Measurements from ENCODE around the gene COL19A1.

The COL19A1 gene

GRCh38 chr6:70062010-70062409, 195.7 kb downstream of the COL19A1 start:
- no peak for DNase-seq

DNA sequence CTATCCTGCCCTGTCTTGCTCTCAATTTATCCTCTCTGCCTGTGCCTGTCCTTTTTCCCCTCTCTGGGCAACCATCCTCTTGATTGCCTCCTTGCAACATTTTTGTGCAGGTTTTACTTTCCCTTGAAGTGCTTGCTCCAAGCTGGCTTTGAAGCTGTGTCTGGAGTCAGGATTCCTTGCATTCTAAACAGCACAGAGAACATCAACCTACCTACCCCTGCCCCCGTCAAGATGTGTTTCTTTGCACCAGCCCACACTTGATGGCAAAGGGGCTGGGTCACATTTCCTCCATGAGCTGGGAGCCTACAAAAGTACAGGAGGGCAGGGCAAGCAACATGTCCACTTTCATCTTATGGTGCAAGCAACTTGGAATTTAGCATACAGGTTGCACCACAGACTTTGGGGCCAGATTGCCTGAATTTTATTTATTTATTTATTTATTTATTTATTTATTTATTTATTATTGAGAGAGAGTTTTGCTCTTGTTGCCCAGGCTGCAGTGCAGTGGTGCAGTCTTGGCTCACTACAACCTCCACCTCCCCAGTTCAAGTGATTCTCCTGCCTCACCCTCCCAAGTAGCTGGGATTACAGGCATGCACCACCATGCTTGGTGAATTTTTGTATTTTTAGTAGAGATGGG, 206.3 kb downstream of the COL19A1 start:
- no peak for DNase-seq

DNA sequence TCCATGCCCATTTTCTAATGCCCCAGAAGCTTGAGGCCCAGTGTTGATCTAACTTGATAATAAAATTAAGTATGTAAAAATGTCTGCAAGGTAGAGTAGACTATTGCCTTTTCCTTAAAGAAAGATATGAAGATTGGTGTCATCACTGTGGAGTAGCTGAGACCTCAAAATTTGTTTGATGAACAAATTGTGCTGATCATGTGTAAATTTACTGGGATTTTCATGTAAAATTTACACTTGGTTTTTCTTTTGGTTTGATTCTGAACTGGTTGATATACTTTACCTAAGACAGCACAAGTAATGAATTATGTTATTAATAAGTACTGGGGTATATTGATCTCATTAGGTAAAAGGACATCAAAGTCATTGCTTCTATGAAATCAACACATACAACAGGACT, 207.3 kb downstream of the COL19A1 start:
- DNase-seq, result no peak

DNA sequence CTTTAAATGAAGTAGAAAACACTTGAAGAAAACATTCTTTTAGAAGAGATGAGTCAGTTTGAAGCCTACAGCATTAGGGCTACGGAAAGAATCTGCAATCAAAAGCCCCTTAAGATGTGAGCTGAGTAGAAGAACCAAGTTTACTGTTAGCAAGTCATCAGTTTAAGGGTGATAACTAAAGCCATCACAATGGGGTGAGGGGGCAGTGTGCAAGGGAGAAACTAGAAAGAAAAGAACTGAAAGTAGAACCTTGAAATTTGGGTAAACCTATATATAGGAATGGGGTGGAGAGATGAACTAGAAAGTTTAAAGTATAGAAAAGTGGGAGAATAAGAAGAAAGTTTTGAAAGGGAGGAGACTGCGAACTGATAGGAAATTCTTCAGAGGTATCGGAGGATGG, 212.9 kb downstream of the COL19A1 start:
- DNase-seq, result no peak

DNA sequence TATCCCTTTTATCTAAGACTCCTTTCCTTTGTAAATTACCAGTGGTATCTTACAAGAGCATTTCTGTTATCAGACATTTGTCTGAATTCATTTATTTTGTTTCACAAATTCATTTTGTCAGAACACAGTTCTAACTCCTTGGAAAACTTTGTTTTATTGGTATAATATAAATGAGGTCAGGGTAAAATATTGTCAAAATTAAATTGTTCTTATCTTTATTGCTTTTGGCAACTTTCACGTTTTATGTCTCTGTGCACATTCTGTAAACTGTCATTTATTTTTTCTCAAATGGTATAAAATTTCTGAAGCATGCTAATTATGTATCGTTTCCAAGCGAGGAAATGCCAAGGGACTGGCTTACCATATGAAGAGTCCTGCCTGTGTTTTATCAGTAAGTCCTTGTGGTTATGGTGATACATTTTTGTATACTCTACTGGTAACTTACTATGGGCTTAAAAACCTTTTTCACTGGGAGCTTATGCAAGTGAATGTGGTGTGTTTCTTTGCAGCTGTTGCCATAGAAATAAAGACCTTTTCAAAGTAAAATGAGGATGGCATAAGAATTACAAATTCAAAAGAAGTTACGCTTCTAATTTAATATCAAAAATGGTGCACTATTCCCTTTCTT, 214.2 kb downstream of the COL19A1 start:
- DNase-seq, result no peak

GRCh38 chr6:70082830-70083229, 216.5 kb downstream of the COL19A1 start:
- DNase-seq, result no peak

DNA sequence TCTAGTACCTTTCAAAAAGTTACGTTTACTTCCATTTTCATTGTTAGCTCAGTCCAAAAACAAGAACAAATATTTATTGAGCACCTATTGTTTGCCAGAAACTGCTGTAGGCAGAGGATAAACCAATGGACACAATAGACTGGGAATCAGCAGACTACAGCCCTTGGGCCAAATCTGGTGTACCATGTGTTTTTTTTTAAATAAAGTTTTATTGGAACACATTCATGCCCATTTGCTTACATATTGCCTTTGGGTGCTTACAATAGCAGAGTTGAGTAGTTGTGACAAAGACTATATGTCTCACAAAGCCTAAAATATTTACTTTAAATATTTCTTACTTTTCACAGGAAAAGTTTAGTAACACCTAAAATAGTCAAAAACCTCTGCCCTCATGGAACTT, 220.4 kb downstream of the COL19A1 start:
- DNase-seq, result no peak

- no peak for DNase-seq
Measured at GRCh38 chr6:70094156-70094555, 227.8 kb downstream of the COL19A1 start.

DNA sequence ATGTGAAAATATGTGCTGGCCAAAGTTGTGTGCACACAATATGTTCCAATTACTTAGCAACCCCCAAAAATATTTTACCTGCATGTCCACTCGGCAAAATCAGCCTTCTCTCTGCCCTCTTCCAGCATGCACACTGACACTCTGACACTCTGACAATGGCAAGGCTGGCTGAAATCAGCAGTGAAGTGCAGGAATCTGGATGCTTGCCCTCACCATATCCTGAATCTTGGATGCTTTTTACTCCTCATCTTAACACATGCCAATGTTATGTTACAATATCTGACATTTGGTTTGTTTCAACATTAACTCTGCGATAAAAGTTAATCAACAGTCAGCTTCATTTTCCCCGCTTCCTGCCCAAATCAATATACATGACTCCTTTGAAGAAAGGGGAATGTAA, 233.4 kb downstream of the COL19A1 start:
- DNase-seq, result no peak

DNA sequence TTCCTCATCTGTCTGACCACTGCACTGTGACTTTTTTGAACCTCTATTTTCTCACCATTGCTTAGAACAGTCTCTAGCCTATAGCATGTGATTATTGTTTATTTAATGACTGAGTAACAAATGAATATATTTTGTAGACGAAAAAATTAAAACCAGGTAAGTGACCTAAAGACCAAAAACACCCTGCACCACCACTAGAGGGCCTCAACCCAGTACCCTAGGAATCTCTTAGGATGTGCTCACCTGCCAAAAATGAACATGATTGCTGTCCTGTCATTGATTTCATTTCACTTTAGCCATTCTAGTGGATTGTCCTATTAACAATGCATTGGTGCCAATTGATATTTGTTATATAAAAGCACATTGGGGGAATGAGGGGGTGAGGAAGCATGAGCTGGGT, 237.4 kb downstream of the COL19A1 start:
- DNase-seq, result no peak

DNA sequence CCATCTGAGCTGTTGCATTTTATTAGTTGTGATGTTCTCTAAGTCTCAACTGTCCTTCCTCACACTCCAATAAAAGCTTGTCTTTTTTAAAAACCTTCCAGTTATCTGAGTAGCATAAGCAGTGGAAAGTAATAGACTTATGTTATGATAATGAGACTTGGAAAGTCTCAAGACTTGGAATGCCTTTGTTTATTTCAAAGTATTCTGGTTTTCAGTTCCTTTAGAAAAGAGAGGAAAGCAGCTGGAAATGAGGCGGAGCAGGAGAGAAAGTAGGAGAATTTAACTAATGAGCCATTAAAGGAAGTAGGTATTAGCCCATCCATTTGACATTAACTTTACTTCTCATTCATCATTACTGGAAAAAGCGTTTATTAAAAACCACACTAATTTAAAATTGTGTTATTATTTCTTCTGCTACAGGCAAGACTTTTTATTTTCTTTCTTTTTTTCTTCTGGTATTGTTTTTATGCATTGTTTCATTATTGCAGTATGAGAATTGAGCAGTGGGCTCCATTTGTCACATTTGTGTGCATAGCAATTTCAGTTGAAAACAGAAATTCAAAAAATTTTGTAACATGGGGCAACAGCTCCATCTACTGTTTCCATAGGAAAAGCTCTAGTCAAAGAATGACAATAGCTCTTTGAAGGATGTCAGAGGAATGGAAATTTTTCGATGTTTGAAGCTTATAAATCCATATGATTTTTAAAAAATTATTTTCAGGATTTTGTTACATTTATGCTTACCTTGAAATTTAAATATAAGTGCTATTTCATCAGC, 241.7 kb downstream of the COL19A1 start:
- DNase-seq, result peak in 1 of 2 donors; percentile 72

GRCh38 chr6:70110126-70111022, 244.0 kb downstream of the COL19A1 start:
- no peak for DNase-seq

- DNase-seq, result no peak
Measured at GRCh38 chr6:70111737-70112136, 245.4 kb downstream of the COL19A1 start.

DNA sequence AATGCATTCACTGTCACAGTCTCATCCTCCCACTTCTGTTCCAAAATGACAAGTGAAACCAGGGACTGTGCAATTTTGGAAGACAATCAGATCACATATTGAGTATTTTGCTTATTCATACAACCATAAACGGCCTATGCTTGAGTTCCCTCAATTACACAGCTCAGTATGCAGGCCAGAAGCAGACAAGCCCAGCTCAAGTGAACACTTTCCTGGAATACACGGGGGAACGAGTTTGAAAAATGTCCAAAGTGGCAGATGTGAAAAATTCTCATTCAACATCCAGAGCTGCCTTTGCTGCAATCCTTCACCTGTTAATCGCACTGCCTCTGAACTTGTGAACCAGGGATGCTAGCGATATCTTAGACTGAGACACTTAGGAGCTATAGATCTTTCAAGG, 246.4 kb downstream of the COL19A1 start:
- DNase-seq, result peak in 1 of 2 donors; percentile 27

DNA sequence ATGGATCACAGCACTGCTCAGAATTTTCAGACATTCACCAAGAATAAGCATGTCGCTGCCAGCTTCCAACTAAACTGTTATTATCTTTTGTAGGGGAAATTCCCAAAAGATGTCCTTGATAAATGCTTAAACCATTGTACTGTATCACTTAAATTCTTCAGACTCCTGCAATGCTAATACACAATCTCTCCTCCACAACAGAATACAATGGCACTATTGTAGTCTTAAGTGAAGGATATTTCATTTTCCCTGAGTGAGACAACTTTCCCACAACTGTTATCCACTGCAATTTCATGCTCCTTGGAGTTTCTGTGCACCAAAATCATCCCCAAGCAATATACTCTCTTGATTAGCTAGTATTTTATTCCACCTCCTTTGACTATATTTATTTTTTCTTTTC, 246.8 kb downstream of the COL19A1 start:
- no peak for DNase-seq

DNA sequence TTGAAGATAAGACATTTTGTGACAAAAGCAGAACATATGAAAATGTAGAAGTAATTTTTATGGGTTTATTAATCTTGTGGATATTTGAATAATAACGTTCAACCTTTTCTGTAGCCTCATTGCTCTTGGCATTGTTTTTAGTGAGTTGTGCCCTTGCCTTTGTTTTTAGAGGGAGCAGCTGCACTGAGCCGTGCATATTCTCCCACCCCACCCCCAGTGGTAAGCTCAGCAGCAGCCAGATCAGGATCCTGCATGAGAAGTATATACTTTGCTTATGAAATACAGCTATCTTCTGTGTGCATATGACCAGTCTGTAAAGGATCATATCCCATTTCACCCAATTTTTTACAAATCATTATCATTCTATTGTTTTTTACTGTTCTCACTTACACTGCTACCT, 252.3 kb downstream of the COL19A1 start:
- DNase-seq, result no peak

DNA sequence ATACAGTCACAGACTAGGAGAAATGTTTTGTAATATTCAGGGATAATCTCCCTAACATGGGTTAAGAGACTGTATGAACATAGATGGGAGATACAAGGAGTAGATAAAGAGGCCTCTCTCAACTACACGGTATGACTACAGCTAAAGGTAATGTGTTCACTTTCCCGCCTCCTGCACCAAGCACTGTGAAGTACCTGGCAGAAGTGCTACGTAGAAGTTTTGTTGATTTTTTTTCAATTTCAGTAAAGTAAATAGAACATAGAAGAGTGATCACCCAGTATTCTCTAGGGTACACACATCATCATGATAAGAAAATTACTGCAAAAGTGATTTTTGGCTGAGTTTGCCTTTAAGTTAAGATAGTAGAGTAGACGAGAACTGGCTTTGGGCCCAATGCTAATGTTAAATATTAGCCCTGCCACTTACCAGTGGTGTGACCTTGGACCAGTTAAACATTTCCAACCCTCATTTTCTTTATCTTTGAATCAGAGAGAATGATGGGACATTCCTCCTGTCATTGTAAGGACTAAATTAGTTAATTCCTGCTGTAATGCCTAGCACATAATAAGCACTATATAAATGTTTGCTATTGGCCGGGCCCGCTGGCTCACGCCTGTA, 253.0 kb downstream of the COL19A1 start:
- DNase-seq, result no peak

- DNase-seq, result no peak
Measured at GRCh38 chr6:70124443-70124842, 258.1 kb downstream of the COL19A1 start.

DNA sequence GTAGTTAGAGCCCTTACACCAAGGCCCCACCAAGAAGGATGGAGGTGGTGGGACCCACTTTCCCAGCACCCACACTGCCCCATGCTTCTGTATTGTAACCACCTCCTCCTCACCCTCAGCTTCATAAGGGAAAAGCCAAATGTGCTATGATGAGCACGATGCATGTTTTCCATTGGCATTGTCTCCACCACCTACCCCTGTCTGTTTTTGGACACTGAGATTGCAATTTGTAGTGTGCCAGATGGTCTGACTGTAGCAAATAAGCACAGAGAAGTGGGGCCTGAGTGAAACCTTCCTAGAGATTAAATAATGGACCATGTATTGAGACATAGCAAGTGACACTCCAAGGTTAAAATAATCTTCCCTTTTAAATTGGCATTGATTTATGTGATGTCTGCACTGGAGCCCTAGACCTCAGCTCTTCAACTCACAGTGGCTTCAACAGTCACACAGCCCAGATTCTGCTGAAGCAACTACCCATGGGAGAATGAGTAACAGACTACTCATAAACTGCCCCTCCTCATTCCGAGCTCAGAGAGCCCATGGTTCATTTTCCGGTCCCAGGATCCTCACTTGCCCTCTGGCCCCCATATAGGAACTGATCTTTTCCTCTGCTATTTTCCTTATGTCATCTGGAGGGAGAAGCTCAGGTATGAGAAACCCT, 258.7 kb downstream of the COL19A1 start:
- DNase-seq, result peak in 1 of 2 donors; percentile 1

- no peak for DNase-seq
Measured at GRCh38 chr6:70125602-70126001, 259.2 kb downstream of the COL19A1 start.

DNA sequence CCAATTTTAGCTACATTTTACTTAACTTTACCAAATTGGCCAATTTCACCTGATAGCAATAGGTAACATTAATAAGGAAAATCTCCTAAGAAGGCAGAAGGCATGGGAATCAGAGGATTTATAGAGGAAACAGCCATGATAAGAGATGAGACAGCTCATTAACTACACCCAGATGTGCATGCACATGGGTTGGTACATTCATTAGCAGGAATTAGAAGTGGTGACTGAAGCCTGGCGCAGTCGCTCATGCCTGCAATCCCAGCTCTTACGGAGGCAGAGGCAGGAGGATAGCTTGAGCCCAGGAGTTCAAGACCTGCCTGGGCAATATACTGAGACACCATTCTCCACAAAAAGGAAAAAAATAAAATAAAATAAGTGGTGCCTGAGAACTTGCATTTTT, 263.0 kb downstream of the COL19A1 start:
- DNase-seq, result no peak

GRCh38 chr6:70130865-70131264, 264.5 kb downstream of the COL19A1 start:
- DNase-seq, result no peak

Measured in hippocampal formation (tissue), 2 donors.